HG03139 (cell line): ENCODE results near the gene MYDGF.

ENCODE experiments used
- ATAC-seq: cut with Tn5 transposase; IDR thresholded peaks from one replicate; pipeline ENCODE4 v1.9.1; 2021; ENCODE audit not compliant: unreplicated experiment

MYDGF gene

GRCh38 chr19:4678881-4679790 lies 9.0 kb upstream of the MYDGF start:
- ATAC-seq: no peak

GRCh38 chr19:4676955-4677731 lies 7.0 kb upstream of the MYDGF start:
- no peak for ATAC-seq

- no peak for ATAC-seq
These were observed 5.2 kb upstream of the MYDGF start for GRCh38 chr19:4675346-4675745.

- no peak for ATAC-seq
These were observed 3.6 kb upstream of the MYDGF start for GRCh38 chr19:4673726-4674125.

- no peak for ATAC-seq
These were observed 3.1 kb upstream of the MYDGF start for GRCh38 chr19:4673216-4673615.

- no peak for ATAC-seq
These were observed 1.2 kb upstream of the MYDGF start for GRCh38 chr19:4671185-4671851.

- no peak for ATAC-seq
These were observed 5.5 kb downstream of the MYDGF start for GRCh38 chr19:4664642-4665041.

- no peak for ATAC-seq
These were observed 7.3 kb downstream of the MYDGF start for GRCh38 chr19:4662812-4663211.

- no peak for ATAC-seq
These were observed 8.0 kb downstream of the MYDGF start for GRCh38 chr19:4662020-4662695.

- no peak for ATAC-seq
These were observed 9.1 kb downstream of the MYDGF start for GRCh38 chr19:4660993-4661392.

GRCh38 chr19:4660181-4660791 lies 9.9 kb downstream of the MYDGF start:
- ATAC-seq: no peak

GRCh38 chr19:4657835-4658234 lies 12.3 kb downstream of the MYDGF start:
- no peak for ATAC-seq

- no peak for ATAC-seq
These were observed 12.9 kb downstream of the MYDGF start for GRCh38 chr19:4657262-4657661.

GRCh38 chr19:4656102-4656501 lies 14.0 kb downstream of the MYDGF start:
- no peak for ATAC-seq

- no peak for ATAC-seq
These were observed 15.4 kb downstream of the MYDGF start for GRCh38 chr19:4654437-4655361.

GRCh38 chr19:4653793-4654436 lies 16.2 kb downstream of the MYDGF start:
- no peak for ATAC-seq

- ATAC-seq: no peak
These were observed 18.1 kb downstream of the MYDGF start for GRCh38 chr19:4652075-4652474.

GRCh38 chr19:4650159-4650558 lies 20.0 kb downstream of the MYDGF start:
- ATAC-seq: no peak
